Fibroblast of peridontal ligament (primary cell): ENCODE data around the gene MT4.

Experiments
- DNase-seq: peaks from one replicate; pipeline ENCODE4 v3.0.0-alpha.2; 2010; ENCODE audit errors: extremely low read depth

The MT4 gene

GRCh38 chr16:56564793-56565477 is at the start of gene MT4:
Gene MT4, plus strand, starts transcription at chr16:56565073. Its CDS starts 56 bp downstream, at chr16:56565129.
- no peak for DNase-seq

GRCh38 chr16:56515665-56516064 is 49.2 kb upstream of the MT4 start:
- no peak for DNase-seq

GRCh38 chr16:56517206-56517605 is 47.7 kb upstream of the MT4 start:
- no peak for DNase-seq

- no peak for DNase-seq
Measured at GRCh38 chr16:56518425-56518824, 46.4 kb upstream of the MT4 start.

- peak; percentile 73 for DNase-seq
Measured at GRCh38 chr16:56519459-56520250, 45.2 kb upstream of the MT4 start, which contains the start of gene BBS2. Gene BBS2, minus strand, starts transcription at chr16:56520024. Its CDS starts 162 bp downstream, at chr16:56519862.

- DNase-seq = no peak
Measured at GRCh38 chr16:56520251-56520577, 44.7 kb upstream of the MT4 start.

GRCh38 chr16:56525236-56525635 is 39.6 kb upstream of the MT4 start:
- DNase-seq = peak; percentile 67

- no peak for DNase-seq
Measured at GRCh38 chr16:56530872-56531271, 34.0 kb upstream of the MT4 start.

- no peak for DNase-seq
Measured at GRCh38 chr16:56532714-56533113, 32.2 kb upstream of the MT4 start.

GRCh38 chr16:56534847-56535383 is 30.0 kb upstream of the MT4 start:
- no peak for DNase-seq

- no peak for DNase-seq
Measured at GRCh38 chr16:56538331-56538730, 26.5 kb upstream of the MT4 start.

GRCh38 chr16:56539656-56540055 is 25.2 kb upstream of the MT4 start:
- DNase-seq = no peak

GRCh38 chr16:56542039-56542438 is 22.8 kb upstream of the MT4 start:
- no peak for DNase-seq

GRCh38 chr16:56547120-56547948 is 17.5 kb upstream of the MT4 start:
- peak; percentile 12 for DNase-seq

- DNase-seq = no peak
Measured at GRCh38 chr16:56547949-56548567, 16.8 kb upstream of the MT4 start.

GRCh38 chr16:56549161-56549560 is 15.7 kb upstream of the MT4 start:
- no peak for DNase-seq

- peak; percentile 7 for DNase-seq
Measured at GRCh38 chr16:56549744-56550385, 15.0 kb upstream of the MT4 start.

- no peak for DNase-seq
Measured at GRCh38 chr16:56551796-56552738, 12.8 kb upstream of the MT4 start.

GRCh38 chr16:56554441-56554840 is 10.4 kb upstream of the MT4 start:
- no peak for DNase-seq
